Chondrocyte (in vitro differentiated cells): ENCODE data around the gene GPATCH8. TPM values are rescaled to one million over a fixed set of nuclear protein-coding genes. Genes with fewer than 3 reads are reported as not detected.
A peak's percentile ranks its signal among the peaks of the same experiment; 100 is the strongest.

ENCODE experiments used
- DNase-seq: peaks from one replicate; pipeline ENCODE4 v3.0.0; 2021; ENCODE audit warnings: mixed read lengths, low spot score
- H3K27ac Mint-ChIP-seq: one replicate; pipeline ENCODE4 v1.8.0; 2021; ENCODE audit warnings: mild to moderate bottlenecking, moderate library complexity, mixed read lengths; ENCODE audit not compliant: unreplicated experiment
- H3K27me3 Mint-ChIP-seq: 2 replicates; pipeline ENCODE4 v1.8.0; 2021; ENCODE audit warnings: low read depth, mixed read lengths
- H3K36me3 Mint-ChIP-seq: 2 replicates; pipeline ENCODE4 v1.8.0; 2021; ENCODE audit warnings: low read depth, mixed read lengths
- H3K4me1 Mint-ChIP-seq: 2 replicates; pipeline ENCODE4 v1.8.0; 2021; ENCODE audit warnings: low read depth, mild to moderate bottlenecking, mixed read lengths
- H3K4me3 Mint-ChIP-seq: one replicate; pipeline ENCODE4 v1.8.0; 2021; ENCODE audit warnings: mild to moderate bottlenecking, moderate library complexity, mixed read lengths; ENCODE audit not compliant: unreplicated experiment
- H3K9me3 Mint-ChIP-seq: 2 replicates; pipeline ENCODE4 v1.8.0; 2021; ENCODE audit warnings: low read depth, mixed read lengths
- CTCF ChIP-seq: fragments of 200-600 bp; sonication (generic); IDR thresholded peaks from 2 replicates; pipeline ENCODE4 v1.5.0; 2021; ENCODE audit warnings: antibody characterized with exemption, mild to moderate bottlenecking, moderate library complexity
- total RNA-seq: library from RNA; stranded (reverse); gene quantifications from 3 replicates; pipeline ENCODE4 v1.2.1, GENCODE V29; 2021

GPATCH8 gene
- total RNA-seq, 1 donor from 2014 or later = 31.1 TPM

- TF ChIP-seq CTCF = no peak
- peak overlapping the region; percentile 57 for H3K27ac Mint-ChIP-seq
- DNase-seq = no peak
Measured at GRCh38 chr17:44348234-44348987, 154.8 kb downstream of the GPATCH8 start.

More at GRCh38 chr17:44348234-44348987, 154.8 kb downstream of the GPATCH8 start:
- no peak overlapping the region for H3K4me3 Mint-ChIP-seq
- H3K36me3 Mint-ChIP-seq = peaks cover 5% of the 10 kb centered on the region
- H3K9me3 Mint-ChIP-seq = no peaks in the 10 kb centered on the region
- peaks cover 14% of the 10 kb centered on the region for H3K4me1 Mint-ChIP-seq
- H3K27me3 Mint-ChIP-seq = no peaks in the 10 kb centered on the region

Other genes with a start within 250 kb of the GPATCH8 start
- not detected in 3 replicates for gene SLC4A1, start 235.3 kb downstream of the GPATCH8 start, total RNA-seq
- 0.40 to 0.77 TPM (median 0.77 TPM) in 3 replicates for gene RUNDC3A, start 194.8 kb downstream of the GPATCH8 start, total RNA-seq
- gene SLC25A39, start 178.6 kb downstream of the GPATCH8 start, total RNA-seq = 78.6 to 95.5 TPM (median 84.1 TPM) in 3 replicates
- 340 to 401 TPM (median 342 TPM) in 3 replicates for gene GRN, start 158.1 kb downstream of the GPATCH8 start, total RNA-seq
- gene FAM171A2, start 139.6 kb downstream of the GPATCH8 start, total RNA-seq = 14.8 to 20.6 TPM (median 18.6 TPM) in 3 replicates
- 1.7 to 2.2 TPM (median 2.0 TPM) in 3 replicates for gene ITGA2B, start 113.8 kb downstream of the GPATCH8 start, total RNA-seq
- 103 to 127 TPM (median 108 TPM) in 3 replicates for gene FZD2, start 54.1 kb upstream of the GPATCH8 start, total RNA-seq
- gene MEIOC, start 153.1 kb upstream of the GPATCH8 start, total RNA-seq = 0.31 to 0.32 TPM (median 0.31 TPM) in 3 replicates
- 13.5 to 24.1 TPM (median 15.9 TPM) in 3 replicates for gene CCDC43, start 186.4 kb upstream of the GPATCH8 start, total RNA-seq
- gene DBF4B, start 205.3 kb upstream of the GPATCH8 start, total RNA-seq = 4.8 to 7.2 TPM (median 5.5 TPM) in 3 replicates